ENCODE data around the gene PIGW.

- TF ChIP-seq CTCF (IDR thresholded peaks at IDR 0.05; ENCODE audit: poor library complexity, severe bottlenecking) (no peak), EZH2 (IDR thresholded peaks at IDR 0.05; ENCODE audit: borderline replicate concordance, insufficient read depth, low read length, poor library complexity, severe bottlenecking) (no peak), EP300 (conservative IDR thresholded peaks at IDR 0.05; ENCODE audit: poor library complexity, severe bottlenecking) (no peak), REST (IDR thresholded peaks at IDR 0.05; ENCODE audit: borderline replicate concordance) (no peak), RAD21 (conservative IDR thresholded peaks at IDR 0.05) (no peak), MXI1 (conservative IDR thresholded peaks at IDR 0.05; ENCODE audit: poor library complexity, severe bottlenecking) (no peak)
Measured at GRCh38 chr17:36544044-36544306, 9.2 kb downstream of the PIGW start.
